SJCRH30 (cell line): ENCODE data around the gene MDC1. TPM values are rescaled to one million over a fixed set of nuclear protein-coding genes. Genes with fewer than 3 reads are reported as not detected.

ENCODE experiments used
- DNase-seq, 2 experiments: peaks; one replicate each; pipeline ENCODE4 v3.0.0-alpha.2; 2015 to 2020
- H3K27ac ChIP-seq: fragments of 250-450 bp; sonication (Bioruptor Pico); 2 replicates; pipeline ENCODE4 v1.5.1; 2020; ENCODE audit warnings: mild to moderate bottlenecking, moderate library complexity
- H3K27me3 ChIP-seq: fragments of 250-450 bp; sonication (Bioruptor Pico); 2 replicates; pipeline ENCODE4 v1.5.1; 2020; ENCODE audit warnings: mild to moderate bottlenecking, moderate library complexity
- H3K36me3 ChIP-seq: fragments of 250-450 bp; sonication (Bioruptor Pico); 2 replicates; pipeline ENCODE4 v1.5.1; 2020; ENCODE audit warnings: mild to moderate bottlenecking, moderate library complexity
- H3K4me1 ChIP-seq: fragments of 250-450 bp; sonication (Bioruptor Pico); 2 replicates; pipeline ENCODE4 v1.5.1; 2020; ENCODE audit warnings: mild to moderate bottlenecking, moderate library complexity
- H3K4me3 ChIP-seq: fragments of 250-450 bp; sonication (Bioruptor Pico); 2 replicates; pipeline ENCODE4 v1.5.1; 2020; ENCODE audit warnings: mild to moderate bottlenecking, moderate library complexity
- H3K9me3 ChIP-seq: fragments of 250-450 bp; sonication (Bioruptor Pico); replicated peaks from 2 replicates; pipeline ENCODE4 v1.5.1; 2020; ENCODE audit warnings: mild to moderate bottlenecking, moderate library complexity
- total RNA-seq: library from RNA; depleted of rRNA; stranded (reverse); fragments of >200 nt; shearing (Covaris generic); gene quantifications from 2 replicates; pipeline ENCODE4 v1.2.3, GENCODE V29; 2014

The MDC1 gene
- total RNA-seq, 1 experiment from 2014 or later, result 25.0 TPM

DNA sequence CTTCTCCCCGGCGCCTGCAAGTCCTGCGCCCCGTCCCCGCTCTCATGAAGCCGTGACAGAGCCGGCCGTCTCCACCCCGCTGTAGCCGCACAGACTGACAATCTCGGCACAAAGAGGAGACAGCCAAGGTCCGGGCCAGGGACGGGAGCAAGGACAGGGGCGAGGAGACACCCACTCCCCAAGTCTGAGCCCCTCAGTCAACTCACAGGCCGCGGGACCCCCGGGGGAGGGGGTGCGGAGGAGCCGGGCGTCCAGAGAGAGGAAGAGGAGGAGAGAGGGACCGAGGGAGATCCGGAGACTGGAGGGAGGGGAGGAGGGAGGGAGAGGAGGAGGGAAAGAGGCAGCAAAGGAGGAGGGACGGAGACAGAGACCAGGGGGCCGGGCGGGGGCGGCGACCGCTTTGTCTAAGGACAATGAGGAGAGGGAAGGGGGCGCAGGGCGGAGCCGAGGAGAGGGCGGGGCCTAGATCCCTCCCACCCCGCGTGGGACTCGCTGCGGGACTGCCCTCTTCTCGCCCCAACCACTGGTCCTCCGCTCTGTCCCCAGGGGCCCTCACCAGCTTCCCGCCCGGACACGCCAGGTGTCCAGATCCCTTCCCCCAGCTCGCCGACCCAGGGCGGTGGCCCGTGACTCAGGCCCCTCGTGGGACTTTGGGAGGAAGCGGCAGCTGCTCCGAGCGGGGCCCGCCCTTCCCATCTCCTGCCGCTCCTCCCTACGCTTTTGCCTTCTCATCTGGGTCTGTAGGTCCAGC is 30.0 kb downstream of the MDC1 start:
- DNase-seq, result peak; percentile 98 to 99
- Histone ChIP-seq H3K4me3 (peak overlapping the region; percentile 83), H3K9me3 (no peaks in the 10 kb centered on the region), H3K27ac (peak overlapping the region; percentile 96), H3K36me3 (no peaks in the 10 kb centered on the region; the same call in none of the 2 replicates), H3K27me3 (no peaks in the 10 kb centered on the region), H3K4me1 (peaks cover 38% of the 10 kb centered on the region)

GRCh38 chr6:30686009-30686907 is 30.8 kb downstream of the MDC1 start, which contains the start of gene PPP1R18:
Gene PPP1R18 (minus strand): TSS chr6:30686645. CDS start chr6:30686018, 627 bp downstream.
- Histone ChIP-seq H3K36me3 (no peaks in the 10 kb centered on the region; the same call in none of the 2 replicates), H3K27me3 (no peaks in the 10 kb centered on the region), H3K4me3 (peak within 1 kb of the TSS; percentile 83), H3K27ac (peak within 1 kb of the TSS; percentile 96), H3K9me3 (no peaks in the 10 kb centered on the region), H3K4me1 (peaks cover 39% of the 10 kb centered on the region)
- peak; percentile 55 to 59 for DNase-seq

DNA sequence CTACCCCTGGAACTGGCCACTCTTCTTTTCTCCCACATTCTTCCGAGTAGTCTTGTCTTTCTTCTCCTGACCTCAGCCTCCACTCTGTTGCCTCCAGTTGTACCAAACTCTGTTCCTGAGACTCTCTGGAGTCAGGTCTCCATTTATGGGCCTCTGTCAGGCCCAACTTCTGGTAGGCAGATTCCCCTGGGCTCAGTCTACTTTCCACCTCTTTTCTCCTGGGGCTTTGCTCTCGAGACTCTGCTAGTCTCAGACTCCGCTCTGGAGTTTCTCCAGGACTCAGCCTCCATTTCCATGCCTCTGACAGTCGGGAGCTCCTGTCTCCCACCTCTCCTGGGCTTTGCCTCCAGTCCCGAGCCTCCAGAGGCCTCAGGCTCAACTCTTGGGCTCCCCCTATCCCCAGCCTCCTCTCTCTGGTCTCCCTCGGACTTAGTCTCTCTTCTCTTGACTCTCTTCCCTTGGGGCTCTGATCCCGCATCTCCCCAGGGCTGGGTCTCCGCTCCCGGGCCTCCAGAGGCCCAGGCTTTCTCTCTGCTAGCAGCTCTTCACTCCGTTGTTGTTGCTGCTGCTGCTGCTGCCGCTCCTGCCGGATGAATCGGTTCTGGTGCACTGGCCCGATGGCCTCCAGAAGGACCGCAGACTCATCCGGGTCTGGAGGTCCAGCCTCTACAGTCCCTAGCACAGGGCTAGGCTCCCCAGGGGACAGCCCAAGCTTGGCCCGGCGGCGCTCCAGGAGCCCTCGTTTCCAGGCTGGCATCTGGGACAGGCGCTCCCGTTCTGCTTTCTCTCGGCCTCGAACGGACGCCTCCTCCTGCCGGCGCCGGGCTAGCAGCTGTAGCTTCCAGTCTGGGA is 31.7 kb downstream of the MDC1 start:
- H3K9me3 ChIP-seq, result no peaks in the 10 kb centered on the region
- peak overlapping the region; percentile 83 for H3K4me3 ChIP-seq
- H3K36me3 ChIP-seq, result no peaks in the 10 kb centered on the region; the same call in none of the 2 replicates
- peaks cover 39% of the 10 kb centered on the region for H3K4me1 ChIP-seq
- H3K27ac ChIP-seq, result no peak overlapping the region
- H3K27me3 ChIP-seq, result no peaks in the 10 kb centered on the region
- DNase-seq, result no peak

DNA sequence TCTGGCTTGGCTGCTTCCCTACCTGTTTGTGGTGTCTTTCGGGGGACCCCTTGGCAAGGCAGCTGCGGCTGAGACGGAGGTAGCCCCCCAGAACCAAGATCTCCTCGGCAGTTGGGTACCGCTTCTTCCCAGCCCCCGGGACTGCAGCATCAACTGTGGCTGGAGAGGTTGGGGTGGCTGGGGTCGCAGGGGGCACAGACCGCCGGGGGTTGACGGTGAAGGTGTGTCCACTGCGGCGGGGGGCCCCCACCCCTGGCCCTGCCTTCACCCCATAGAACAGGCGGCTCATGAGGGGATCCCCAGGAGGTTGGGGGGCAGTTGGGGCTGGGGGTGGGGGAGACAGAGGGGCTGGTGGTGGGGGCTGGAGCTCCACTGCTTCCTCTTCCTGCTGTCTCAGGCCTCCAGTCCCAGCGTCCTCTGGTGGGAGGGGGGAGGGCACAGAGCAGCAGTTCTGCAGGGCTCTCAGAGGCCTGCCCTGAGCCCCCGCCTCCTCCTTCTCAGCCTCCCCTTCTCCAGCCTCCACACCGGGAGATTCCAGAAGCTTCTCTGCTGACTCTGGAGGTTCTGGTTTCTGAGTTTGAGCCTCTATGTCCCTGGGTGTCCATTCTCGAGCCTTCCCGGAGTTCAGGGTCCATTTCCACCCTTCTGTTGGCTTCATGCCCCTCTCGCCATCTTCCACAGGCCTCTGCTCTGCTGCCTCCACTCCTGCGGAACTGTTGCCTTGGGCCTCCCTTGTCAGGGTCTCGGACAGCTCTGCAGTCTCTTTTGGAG is 32.5 kb downstream of the MDC1 start:
- no peaks in the 10 kb centered on the region; the same call in none of the 2 replicates for H3K36me3 ChIP-seq
- peak overlapping the region; percentile 45 for H3K4me3 ChIP-seq
- H3K9me3 ChIP-seq, result no peaks in the 10 kb centered on the region
- no peak for DNase-seq
- H3K27me3 ChIP-seq, result no peaks in the 10 kb centered on the region
- peaks cover 36% of the 10 kb centered on the region for H3K4me1 ChIP-seq
- H3K27ac ChIP-seq, result no peak overlapping the region

DNA sequence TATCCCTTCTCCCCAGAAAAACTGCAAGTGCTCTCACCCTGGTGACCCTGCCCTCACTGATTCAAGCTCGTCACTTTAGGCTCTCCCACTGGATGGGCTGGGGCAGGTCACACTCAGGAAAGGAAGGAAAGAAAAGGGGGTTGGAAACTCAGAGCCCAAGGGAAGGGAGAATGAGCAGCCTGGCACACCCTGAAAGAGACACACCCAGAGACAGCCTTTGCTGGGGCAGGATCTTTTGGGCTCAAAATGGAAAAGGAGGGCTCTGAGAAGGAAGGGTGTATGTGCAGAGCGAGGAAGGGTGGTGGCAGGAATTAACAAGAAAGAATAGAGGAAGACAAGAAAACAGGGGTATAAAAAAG is 33.1 kb downstream of the MDC1 start:
- Histone ChIP-seq H3K9me3 (no peaks in the 10 kb centered on the region), H3K4me1 (peaks cover 30% of the 10 kb centered on the region), H3K4me3 (peak overlapping the region; percentile 45), H3K27ac (no peak overlapping the region), H3K36me3 (peaks cover 2% of the 10 kb centered on the region), H3K27me3 (no peaks in the 10 kb centered on the region)
- DNase-seq, result no peak

DNA sequence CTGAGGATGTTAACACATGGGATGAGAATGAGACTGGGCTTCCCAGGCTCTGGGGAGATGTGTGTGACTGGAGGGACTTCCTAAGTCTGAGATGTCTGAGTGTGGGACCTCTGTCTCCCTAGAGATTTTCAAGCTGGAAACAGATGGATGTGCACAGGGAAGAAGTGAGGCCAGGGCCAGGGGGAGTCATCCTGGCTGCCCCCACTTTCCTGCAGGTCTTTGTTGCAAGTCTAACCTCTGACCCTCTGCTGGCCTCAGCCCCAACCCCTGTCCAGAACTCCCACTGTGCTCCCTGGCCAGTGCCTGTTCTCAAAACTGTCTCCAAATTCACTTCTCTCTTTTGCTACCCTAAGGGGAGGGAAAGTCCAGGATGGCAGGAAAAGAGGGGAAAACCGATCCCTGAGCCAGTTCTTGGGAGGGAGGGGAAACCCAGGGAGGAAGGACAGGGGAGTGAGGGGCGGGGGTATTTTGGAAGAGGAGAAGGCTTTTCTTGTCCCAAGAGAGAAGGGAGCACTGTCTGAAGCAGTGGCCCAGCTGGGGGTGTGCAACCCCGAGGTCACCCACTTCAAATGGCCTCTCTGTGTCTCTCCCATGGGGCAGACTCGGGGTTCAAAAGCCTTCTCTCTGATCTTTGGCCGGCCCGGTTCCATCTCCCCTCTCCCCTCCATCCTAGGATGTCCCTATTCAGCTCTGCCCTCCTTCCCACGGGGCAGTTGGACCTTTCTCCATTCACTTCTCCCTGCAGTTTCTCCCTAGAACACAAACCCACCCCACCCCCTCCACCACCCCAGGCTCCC is 33.7 kb downstream of the MDC1 start:
- Histone ChIP-seq H3K9me3 (no peaks in the 10 kb centered on the region), H3K27me3 (no peaks in the 10 kb centered on the region), H3K4me1 (peaks cover 26% of the 10 kb centered on the region), H3K4me3 (peak overlapping the region; percentile 45), H3K36me3 (peaks cover 7% of the 10 kb centered on the region), H3K27ac (no peak overlapping the region; the same call in 1 of the 2 replicates)
- no peak for DNase-seq

- peak; percentile 42 to 48 for DNase-seq
- Histone ChIP-seq H3K9me3 (no peaks in the 10 kb centered on the region), H3K4me3 (peak overlapping the region; percentile 45), H3K27ac (no peak overlapping the region; the same call in 1 of the 2 replicates), H3K27me3 (no peaks in the 10 kb centered on the region), H3K36me3 (peaks cover 16% of the 10 kb centered on the region), H3K4me1 (peaks cover 24% of the 10 kb centered on the region)
These were observed 34.7 kb downstream of the MDC1 start for GRCh38 chr6:30682143-30683117.

DNA sequence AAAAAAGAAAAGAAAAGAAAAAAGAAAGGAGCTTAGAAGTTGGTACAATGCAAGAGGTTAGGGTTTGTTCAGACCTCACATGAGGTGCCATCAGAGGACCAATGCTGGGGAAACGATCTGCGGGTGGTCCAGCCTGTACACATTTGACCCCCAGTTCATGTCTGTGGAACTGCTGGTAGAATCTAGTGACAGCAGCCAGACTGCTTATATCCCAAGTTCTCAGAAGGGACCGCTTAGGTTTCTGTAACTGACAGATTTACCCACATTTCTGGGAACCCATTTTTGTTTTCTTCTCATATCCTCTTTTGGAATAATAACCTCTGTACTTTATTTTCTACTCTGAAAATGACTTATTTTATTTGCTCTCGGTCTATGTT is 35.3 kb downstream of the MDC1 start:
- H3K4me3 ChIP-seq, result no peak overlapping the region
- no peaks in the 10 kb centered on the region for H3K9me3 ChIP-seq
- H3K27me3 ChIP-seq, result no peaks in the 10 kb centered on the region
- peaks cover 20% of the 10 kb centered on the region for H3K36me3 ChIP-seq
- H3K4me1 ChIP-seq, result peaks cover 24% of the 10 kb centered on the region
- no peak overlapping the region for H3K27ac ChIP-seq
- no peak for DNase-seq

- H3K36me3 ChIP-seq, result peaks cover 26% of the 10 kb centered on the region
- no peak for DNase-seq
- H3K4me1 ChIP-seq, result peaks cover 16% of the 10 kb centered on the region
- H3K27ac ChIP-seq, result no peak overlapping the region
- H3K27me3 ChIP-seq, result no peaks in the 10 kb centered on the region
- H3K9me3 ChIP-seq, result no peaks in the 10 kb centered on the region
- no peak overlapping the region for H3K4me3 ChIP-seq
These were observed 37.1 kb downstream of the MDC1 start for GRCh38 chr6:30679765-30680535.

DNA sequence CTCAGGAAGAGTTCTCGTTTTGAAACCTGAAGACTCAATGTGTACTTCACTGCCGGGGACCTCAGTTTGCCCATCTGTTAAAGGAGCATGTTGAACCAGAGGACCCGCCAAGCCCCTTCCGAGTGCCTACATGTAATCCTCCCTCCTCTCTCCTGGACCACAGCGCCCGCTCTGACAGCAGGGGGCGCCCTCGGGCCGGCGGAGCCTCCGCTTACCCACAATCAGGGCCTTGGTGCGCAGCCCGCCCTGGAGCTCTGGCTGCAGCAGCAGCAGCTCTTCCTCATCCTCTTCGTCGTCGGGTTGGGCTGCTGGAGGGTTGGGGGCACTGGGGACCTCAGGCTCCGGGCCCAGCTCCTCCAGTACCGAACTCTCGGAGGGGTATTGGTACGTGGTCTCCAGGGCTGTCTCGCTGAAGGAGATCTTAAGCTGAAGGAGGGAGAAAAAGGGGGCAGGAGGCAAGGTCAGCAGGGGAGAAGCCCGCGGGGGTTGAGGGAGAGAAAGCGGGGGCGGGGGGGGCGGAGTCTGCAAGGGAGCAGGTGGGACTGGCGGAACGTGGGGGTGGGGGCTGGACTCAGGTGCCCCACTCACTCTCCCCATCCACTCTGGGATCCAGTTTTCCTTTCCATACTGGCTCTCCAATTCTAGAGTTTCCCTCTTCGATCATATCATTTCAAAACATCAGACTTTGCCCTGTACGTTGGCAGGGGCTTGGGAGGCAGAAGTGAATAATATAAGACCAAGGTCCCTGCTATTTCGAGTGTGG is 37.9 kb downstream of the MDC1 start:
- H3K4me3 ChIP-seq, result no peak overlapping the region
- H3K9me3 ChIP-seq, result no peaks in the 10 kb centered on the region
- peak; percentile 49 to 62 for DNase-seq
- H3K27me3 ChIP-seq, result no peaks in the 10 kb centered on the region
- H3K4me1 ChIP-seq, result peaks cover 15% of the 10 kb centered on the region
- peaks cover 26% of the 10 kb centered on the region for H3K36me3 ChIP-seq
- no peak overlapping the region for H3K27ac ChIP-seq

DNA sequence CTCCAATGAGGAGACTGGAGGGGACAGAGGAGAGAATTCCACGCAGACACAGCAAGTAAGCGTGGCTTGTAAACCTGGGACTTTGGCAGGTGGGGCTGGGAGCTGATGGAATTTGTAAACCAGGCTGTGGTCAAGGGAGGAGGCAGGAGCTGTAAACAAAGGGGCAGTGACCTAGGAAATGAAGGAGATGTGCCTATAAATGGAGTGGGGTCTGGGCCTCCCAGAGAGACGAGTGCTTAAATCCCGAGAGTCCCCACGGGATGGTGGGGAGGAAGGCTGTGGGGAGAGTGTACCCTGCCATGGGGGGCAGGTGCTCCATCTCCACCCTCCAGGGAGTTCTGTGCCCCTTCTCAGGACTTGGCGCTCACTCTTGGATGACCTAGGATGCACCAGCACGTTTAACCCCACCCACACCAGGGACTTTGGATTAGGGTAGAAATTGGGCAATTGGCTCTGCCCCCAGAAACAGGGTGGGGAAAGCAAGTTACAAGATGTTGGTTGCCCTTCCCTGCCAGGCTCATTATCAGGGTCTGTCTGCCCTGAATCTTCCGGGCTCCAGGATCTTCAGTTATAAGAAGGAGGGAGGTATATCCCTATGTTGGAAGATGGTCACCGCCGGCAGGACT is 40.3 kb downstream of the MDC1 start:
- H3K4me3 ChIP-seq, result no peak overlapping the region
- H3K36me3 ChIP-seq, result peaks cover 26% of the 10 kb centered on the region

More for the DNA sequence above, 40.3 kb downstream of the MDC1 start:
- Histone ChIP-seq H3K9me3 (no peaks in the 10 kb centered on the region), H3K27ac (no peak overlapping the region), H3K4me1 (no peaks in the 10 kb centered on the region), H3K27me3 (no peaks in the 10 kb centered on the region)
- DNase-seq, result no peak
